Naive thymus-derived CD4-positive, alpha-beta T cell (primary cell): Measurements from ENCODE around the gene GIGYF2. TPM values are rescaled to one million over a fixed set of nuclear protein-coding genes. Genes with fewer than 3 reads are reported as not detected.

Experiments used
- ATAC-seq: fragments of 150-1000 bp; cut with Tn5 transposase; 2 replicates; pipeline ENCODE4 v1.10.0; 2021; ENCODE audit warnings: mild to moderate bottlenecking, moderate library complexity
- CTCF ChIA-PET: fragments of 350-600 bp; sonication (Branson Sonifier 250); formaldehyde crosslinking; loops from one replicate; lab custom pipeline; 2021; ENCODE audit warnings: antibody characterized with exemption; lab: Charles Lee
- POLR2A ChIA-PET: fragments of 350-600 bp; sonication (Branson Sonifier 250); formaldehyde crosslinking; loops from one replicate; lab custom pipeline; 2021; ENCODE audit warnings: antibody characterized with exemption, inconsistent platforms; lab: Charles Lee
- DNase-seq, 9 donors: peaks; one replicate each; pipeline versions ENCODE4 v3.0.0 to v3.0.0-alpha.2; 2020 to 2022; ENCODE audit warnings: mixed read lengths in 1 of 9
- H3K27ac ChIP-seq: one replicate; pipeline ENCODE4 v1.7.0; 2013; ENCODE audit warnings: mild to moderate bottlenecking, low read depth, low read length, moderate library complexity
- H3K27me3 ChIP-seq, 2 donors: one replicate each; pipeline ENCODE4 v1.7.0; 2013; ENCODE audit warnings: low read length in 2 of 2, mild to moderate bottlenecking in 2 of 2, moderate library complexity in 2 of 2; ENCODE audit not compliant: control insufficient read depth in 2 of 2, insufficient read depth in 2 of 2
- H3K36me3 ChIP-seq, 3 experiments: 1 replicate in 2 of 3; 2 replicates in 1 of 3; pipeline ENCODE4 v1.7.0; 2013; ENCODE audit warnings: low read length in 3 of 3, mild to moderate bottlenecking in 3 of 3, moderate library complexity in 1 of 3; ENCODE audit not compliant: insufficient read depth in 3 of 3, control insufficient read depth in 2 of 3
- H3K4me1 ChIP-seq, 2 donors: one replicate each; pipeline ENCODE4 v1.7.0; 2013; ENCODE audit warnings: low read length in 2 of 2, mild to moderate bottlenecking in 2 of 2, moderate library complexity in 1 of 2; ENCODE audit not compliant: control insufficient read depth in 2 of 2, insufficient read depth in 2 of 2
- H3K4me3 ChIP-seq: 2 replicates; pipeline ENCODE4 v1.7.0; 2013; ENCODE audit warnings: mild to moderate bottlenecking, low read length
- H3K9me3 ChIP-seq, 3 experiments: 1 replicate in 2 of 3; 2 replicates in 1 of 3; pipeline ENCODE4 v1.7.0; 2013; ENCODE audit warnings: low read length in 3 of 3; ENCODE audit not compliant: control insufficient read depth in 2 of 3
- H3K27ac Mint-ChIP-seq, 9 donors: one replicate each; pipeline ENCODE4 v1.8.0; 2020 to 2022; ENCODE audit warnings: mixed read lengths in 9 of 9, mild to moderate bottlenecking in 8 of 9, moderate library complexity in 5 of 9, inconsistent platforms in 2 of 9
- H3K27me3 Mint-ChIP-seq, 5 donors: one replicate each; pipeline ENCODE4 v1.8.0; 2021 to 2022; ENCODE audit warnings: mixed read lengths in 5 of 5, mild to moderate bottlenecking in 1 of 5
- H3K36me3 Mint-ChIP-seq, 5 donors: one replicate each; pipeline ENCODE4 v1.8.0; 2020 to 2022; ENCODE audit warnings: mixed read lengths in 5 of 5, mild to moderate bottlenecking in 3 of 5, inconsistent platforms in 1 of 5
- H3K4me1 Mint-ChIP-seq, 7 donors: one replicate each; pipeline ENCODE4 v1.8.0; 2020 to 2022; ENCODE audit warnings: mixed read lengths in 7 of 7, mild to moderate bottlenecking in 3 of 7, inconsistent platforms in 1 of 7
- H3K4me3 Mint-ChIP-seq, 10 donors: one replicate each; pipeline ENCODE4 v1.8.0; 2020 to 2022; ENCODE audit warnings: mild to moderate bottlenecking in 10 of 10, mixed read lengths in 10 of 10, moderate library complexity in 6 of 10, inconsistent platforms in 2 of 10
- H3K9me3 Mint-ChIP-seq, 11 donors: one replicate each; pipeline ENCODE4 v1.8.0; 2020 to 2022; ENCODE audit warnings: mixed read lengths in 11 of 11, mild to moderate bottlenecking in 4 of 11, inconsistent platforms in 1 of 11, moderate library complexity in 1 of 11
- intact Hi-C, 2 donors: fragments of 100-400 bp; cut with micrococcal nuclease; formaldehyde crosslinking; loops; one replicate each; pipeline ENCODE4 v1.15.1; 2023
- polyA plus RNA-seq, 2 donors: library from polyadenylated mRNA; unstranded; fragments of 300-500 nt; fragmentation: Illumina TruSeq; gene quantifications; one replicate each; pipeline ENCODE4 v1.2.3, GENCODE V29; 2021
- total RNA-seq, 6 experiments: library from RNA in 5 of 6; stranded (reverse) in 5 of 6; gene quantifications; 1 replicate in 5 of 6; 2 replicates in 1 of 6; pipeline ENCODE4 v1.2.3 and lab custom pipeline; 2021 to 2026

Gene GIGYF2
- total and polyA plus RNA-seq, 7 experiments from 2014 or later, result 25.3 to 82.8 (median 72.3) TPM

DNA sequence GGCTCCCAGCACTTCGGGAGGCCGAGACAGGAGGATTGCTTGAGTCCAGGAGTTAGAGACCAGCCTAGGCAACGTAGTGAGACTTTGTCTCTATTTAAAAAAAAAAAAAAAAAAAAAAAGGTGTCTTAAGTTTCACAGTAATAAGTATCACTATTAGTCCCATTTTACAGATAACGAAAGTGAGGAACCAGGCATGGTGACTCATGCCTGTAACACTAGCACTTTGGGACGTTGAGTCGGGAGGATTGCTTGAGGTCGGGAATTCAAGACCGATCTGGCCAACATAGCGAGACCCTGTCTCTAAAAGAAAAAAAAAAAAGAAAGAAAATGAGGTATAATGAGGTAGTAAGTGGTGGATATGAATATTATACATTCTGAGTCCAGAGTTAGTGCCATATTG lies 76.7 kb downstream of the GIGYF2 start:
- H3K27ac Mint-ChIP-seq, result peak overlapping the region in 1 of 9 donors; percentile 57
- ATAC-seq, result no peak
- H3K27me3 Mint-ChIP-seq, result no peaks in the 10 kb centered on the region
- peaks cover 0 to 32% (median 17%) of the 10 kb centered on the region in 5 donors for H3K36me3 Mint-ChIP-seq
- H3K4me3 Mint-ChIP-seq, result no peak overlapping the region
- H3K27ac ChIP-seq, result no peak overlapping the region
- no peak overlapping the region for H3K4me3 ChIP-seq
- H3K9me3 ChIP-seq, result no peaks in the 10 kb centered on the region
- peaks cover 5 to 11% of the 10 kb centered on the region in 2 donors for H3K4me1 ChIP-seq
- no peaks in the 10 kb centered on the region for H3K27me3 ChIP-seq
- no peak for DNase-seq
- POLR2A ChIA-PET, result interaction anchor here (1.2 kb wide), 1 partner anchor 35 kb away, joined by 3 read pairs; no protein-coding TSS in a partner anchor
- intact Hi-C loops, result no loop called here
- no peaks in the 10 kb centered on the region for H3K9me3 Mint-ChIP-seq
- CTCF ChIA-PET, result interaction anchor here (0.9 kb wide), 1 partner anchor 280 kb away, joined by 4 read pairs; no protein-coding TSS in a partner anchor
- H3K36me3 ChIP-seq, result peaks cover 0 to 25% (median 0%) of the 10 kb centered on the region in 3 experiments
- peaks cover 11 to 33% (median 27%) of the 10 kb centered on the region in 7 donors for H3K4me1 Mint-ChIP-seq

- CTCF ChIA-PET, result no interaction called here
- H3K27ac Mint-ChIP-seq, result no peak within 1 kb of the TSS
- H3K4me3 ChIP-seq, result no peak within 1 kb of the TSS
- H3K27me3 ChIP-seq, result no peaks in the 10 kb centered on the region
- peaks cover 0 to 26% (median 0%) of the 10 kb centered on the region in 3 experiments for H3K36me3 ChIP-seq
- peaks cover 5 to 11% of the 10 kb centered on the region in 2 donors for H3K4me1 ChIP-seq
- no peak within 1 kb of the TSS for H3K27ac ChIP-seq
- DNase-seq (no peak), ATAC-seq (no peak)
- POLR2A ChIA-PET, result interaction anchor here (0.6 kb wide), 1 partner anchor 9 kb away, joined by 3 read pairs; no protein-coding TSS in a partner anchor
- H3K9me3 Mint-ChIP-seq, result no peaks in the 10 kb centered on the region
- peaks cover 7 to 26% (median 15%) of the 10 kb centered on the region in 7 donors for H3K4me1 Mint-ChIP-seq
- H3K4me3 Mint-ChIP-seq, result no peak within 1 kb of the TSS
- H3K36me3 Mint-ChIP-seq, result peaks cover 0 to 23% (median 10%) of the 10 kb centered on the region in 5 donors
- H3K9me3 ChIP-seq, result no peaks in the 10 kb centered on the region
- intact Hi-C loops, result no loop called here
- no peaks in the 10 kb centered on the region for H3K27me3 Mint-ChIP-seq
Observed at GRCh38 chr2:232776435-232776834, 79.3 kb downstream of the GIGYF2 start, which contains the start of gene KCNJ13. Gene KCNJ13, minus strand, starts transcription at chr2:232776565. Its CDS starts 5,203 bp downstream, at chr2:232771362.

DNA sequence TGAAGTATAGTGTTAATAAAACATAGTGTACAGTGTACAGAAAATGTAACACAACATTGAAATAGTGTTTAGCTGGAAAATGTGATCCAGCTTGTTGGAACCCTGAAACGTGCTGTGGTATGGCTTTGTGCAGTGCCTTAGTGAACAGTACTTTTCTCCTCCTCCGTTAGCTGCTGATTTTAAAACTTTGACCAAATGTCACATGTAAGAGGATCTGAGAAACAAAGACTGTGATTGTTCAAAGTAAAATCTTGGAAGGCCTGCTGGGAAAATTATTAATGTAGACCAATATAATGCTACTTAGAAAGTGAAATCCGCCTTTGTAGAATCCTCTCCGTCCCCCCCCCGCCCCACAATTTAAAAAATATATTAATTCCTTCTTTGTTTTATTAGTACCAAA lies 80.1 kb downstream of the GIGYF2 start:
- POLR2A ChIA-PET, result no interaction called here

DNA sequence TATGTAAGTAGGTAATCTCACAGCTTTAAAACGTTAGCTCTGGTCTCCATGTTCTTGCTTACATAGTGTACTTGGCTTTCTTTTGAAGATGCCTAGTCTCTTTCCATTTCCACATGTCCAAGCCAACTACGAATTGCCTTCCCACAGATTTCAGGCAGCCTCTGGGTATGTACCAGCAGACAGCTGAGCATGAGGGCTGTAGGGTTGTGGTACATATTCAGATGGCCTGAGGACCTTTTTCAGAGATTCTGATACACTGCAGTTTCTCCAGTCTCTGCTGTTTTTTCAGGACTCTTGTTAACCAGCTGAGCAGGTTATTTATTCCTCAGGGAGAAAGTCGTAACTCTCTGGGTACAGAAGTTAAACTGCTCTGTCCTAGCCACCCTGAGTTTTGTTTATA lies 82.3 kb downstream of the GIGYF2 start:
- peaks cover 0 to 26% (median 16%) of the 10 kb centered on the region in 5 donors for H3K36me3 Mint-ChIP-seq
- POLR2A ChIA-PET, result no interaction called here
- H3K36me3 ChIP-seq, result peaks cover 0 to 22% (median 0%) of the 10 kb centered on the region in 3 experiments

More for the DNA sequence above, 80.1 kb downstream of the GIGYF2 start:
- CTCF ChIA-PET, result no interaction called here
- H3K4me3 Mint-ChIP-seq, result no peak overlapping the region
- H3K36me3 Mint-ChIP-seq, result peaks cover 0 to 30% (median 11%) of the 10 kb centered on the region in 5 donors
- no peak overlapping the region for H3K27ac Mint-ChIP-seq
- H3K27me3 ChIP-seq, result no peaks in the 10 kb centered on the region
- DNase-seq (no peak), ATAC-seq (no peak)
- H3K27ac ChIP-seq, result no peak overlapping the region
- H3K4me3 ChIP-seq, result no peak overlapping the region
- intact Hi-C loops, result no loop called here
- peaks cover 3 to 27% (median 10%) of the 10 kb centered on the region in 7 donors for H3K4me1 Mint-ChIP-seq
- no peaks in the 10 kb centered on the region for H3K27me3 Mint-ChIP-seq
- H3K36me3 ChIP-seq, result peaks cover 0 to 26% (median 0%) of the 10 kb centered on the region in 3 experiments
- H3K9me3 ChIP-seq, result no peaks in the 10 kb centered on the region
- H3K9me3 Mint-ChIP-seq, result no peaks in the 10 kb centered on the region
- peaks cover 0 to 6% of the 10 kb centered on the region in 2 donors for H3K4me1 ChIP-seq

GRCh38 chr2:232779934-232780333 lies 82.8 kb downstream of the GIGYF2 start:
- ATAC-seq (no peak), DNase-seq (no peak)
- ChIA-PET POLR2A (interaction anchor here (0.6 kb wide), 1 partner anchor 718 kb away, joined by 3 read pairs; no protein-coding TSS in a partner anchor), CTCF (no interaction called here)
- H3K27me3 ChIP-seq, result no peaks in the 10 kb centered on the region
- H3K27ac ChIP-seq, result no peak overlapping the region
- peaks cover 0 to 30% (median 19%) of the 10 kb centered on the region in 5 donors for H3K36me3 Mint-ChIP-seq
- peaks cover 0 to 16% (median 0%) of the 10 kb centered on the region in 7 donors for H3K4me1 Mint-ChIP-seq
- no peak overlapping the region for H3K4me3 ChIP-seq
- H3K27ac Mint-ChIP-seq, result no peak overlapping the region
- no peaks in the 10 kb centered on the region for H3K4me1 ChIP-seq
- peaks cover 0 to 22% (median 0%) of the 10 kb centered on the region in 3 experiments for H3K36me3 ChIP-seq
- no peak overlapping the region for H3K4me3 Mint-ChIP-seq
- intact Hi-C loops, result no loop called here
- no peaks in the 10 kb centered on the region for H3K9me3 ChIP-seq
- H3K9me3 Mint-ChIP-seq, result no peaks in the 10 kb centered on the region
- H3K27me3 Mint-ChIP-seq, result no peaks in the 10 kb centered on the region

More for the DNA sequence above, 82.3 kb downstream of the GIGYF2 start:
- CTCF ChIA-PET, result interaction anchor here (0.6 kb wide), 1 partner anchor 274 kb away, joined by 3 read pairs; no protein-coding TSS in a partner anchor
- DNase-seq (no peak), ATAC-seq (no peak)
- Mint-ChIP-seq H3K4me1 (peaks cover 0 to 16% (median 0%) of the 10 kb centered on the region in 7 donors), H3K9me3 (no peaks in the 10 kb centered on the region), H3K27ac (no peak overlapping the region), H3K4me3 (no peak overlapping the region), H3K27me3 (no peaks in the 10 kb centered on the region)
- intact Hi-C loops, result no loop called here
- no peaks in the 10 kb centered on the region for H3K27me3 ChIP-seq
- H3K4me1 ChIP-seq, result no peaks in the 10 kb centered on the region
- H3K4me3 ChIP-seq, result no peak overlapping the region
- H3K9me3 ChIP-seq, result no peaks in the 10 kb centered on the region
- no peak overlapping the region for H3K27ac ChIP-seq

DNA sequence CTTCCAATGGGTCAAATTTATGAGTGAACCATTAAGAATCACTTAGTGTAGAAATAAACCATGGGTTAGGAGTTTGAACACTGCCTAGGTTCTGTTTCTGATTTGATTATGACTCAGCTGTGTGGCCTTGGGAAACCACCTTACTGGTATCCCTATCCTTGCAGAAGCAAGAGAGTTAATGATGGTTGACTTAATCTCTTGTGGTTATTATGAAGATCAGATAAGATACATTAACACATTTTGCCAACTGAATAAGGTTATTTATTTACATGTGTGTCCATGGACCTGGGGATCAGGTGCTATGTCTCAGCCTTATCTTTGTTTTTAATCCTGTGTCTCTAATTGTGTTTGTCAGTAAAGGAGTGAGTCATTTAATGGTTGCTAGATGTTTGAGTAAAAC lies 84.6 kb downstream of the GIGYF2 start:
- ChIA-PET CTCF (no interaction called here), POLR2A (no interaction called here)
- H3K27ac ChIP-seq, result no peak overlapping the region
- H3K4me1 ChIP-seq, result no peaks in the 10 kb centered on the region
- peak in 1 of 9 donors; percentile 28 for DNase-seq
- H3K36me3 ChIP-seq, result peaks cover 0 to 26% (median 0%) of the 10 kb centered on the region in 3 experiments
- peak overlapping the region in 2 of 9 donors; percentile 3 to 79 for H3K27ac Mint-ChIP-seq
- H3K9me3 ChIP-seq, result no peaks in the 10 kb centered on the region
- H3K27me3 ChIP-seq, result no peaks in the 10 kb centered on the region
- intact Hi-C loops, result loop anchor here in 1 of 2 donors (2.0 kb wide), 1 partner anchor 67 kb away; no protein-coding TSS in a partner anchor
- H3K36me3 Mint-ChIP-seq, result peaks cover 0 to 33% (median 20%) of the 10 kb centered on the region in 5 donors
- ATAC-seq, result peak; percentile 48
- H3K27me3 Mint-ChIP-seq, result no peaks in the 10 kb centered on the region
- peak overlapping the region in 1 of 10 donors; percentile 47 for H3K4me3 Mint-ChIP-seq
- H3K9me3 Mint-ChIP-seq, result no peaks in the 10 kb centered on the region
- H3K4me3 ChIP-seq, result no peak overlapping the region
- peaks cover 0 to 16% (median 0%) of the 10 kb centered on the region in 7 donors for H3K4me1 Mint-ChIP-seq
